GM12872 (cell line): ENCODE results near the gene GOLGA6L2.

Source experiments
- TF ChIP-seq, protein P1 (sequence below): IDR thresholded peaks from 3 replicates; pipeline ENCODE4 v1.5.1; 2011; ENCODE audit warnings: low read depth, mild to moderate bottlenecking, low read length, moderate library complexity; ENCODE audit not compliant: insufficient read depth

GOLGA6L2 gene

GRCh38 chr15:23447107-23447500, at the start of gene GOLGA6L2:
Gene GOLGA6L2 (minus strand): TSS chr15:23447243. CDS start chr15:23447181, 62 bp downstream.
- TF ChIP-seq, protein P1, sequence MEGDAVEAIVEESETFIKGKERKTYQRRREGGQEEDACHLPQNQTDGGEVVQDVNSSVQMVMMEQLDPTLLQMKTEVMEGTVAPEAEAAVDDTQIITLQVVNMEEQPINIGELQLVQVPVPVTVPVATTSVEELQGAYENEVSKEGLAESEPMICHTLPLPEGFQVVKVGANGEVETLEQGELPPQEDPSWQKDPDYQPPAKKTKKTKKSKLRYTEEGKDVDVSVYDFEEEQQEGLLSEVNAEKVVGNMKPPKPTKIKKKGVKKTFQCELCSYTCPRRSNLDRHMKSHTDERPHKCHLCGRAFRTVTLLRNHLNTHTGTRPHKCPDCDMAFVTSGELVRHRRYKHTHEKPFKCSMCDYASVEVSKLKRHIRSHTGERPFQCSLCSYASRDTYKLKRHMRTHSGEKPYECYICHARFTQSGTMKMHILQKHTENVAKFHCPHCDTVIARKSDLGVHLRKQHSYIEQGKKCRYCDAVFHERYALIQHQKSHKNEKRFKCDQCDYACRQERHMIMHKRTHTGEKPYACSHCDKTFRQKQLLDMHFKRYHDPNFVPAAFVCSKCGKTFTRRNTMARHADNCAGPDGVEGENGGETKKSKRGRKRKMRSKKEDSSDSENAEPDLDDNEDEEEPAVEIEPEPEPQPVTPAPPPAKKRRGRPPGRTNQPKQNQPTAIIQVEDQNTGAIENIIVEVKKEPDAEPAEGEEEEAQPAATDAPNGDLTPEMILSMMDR = no peak

DNA sequence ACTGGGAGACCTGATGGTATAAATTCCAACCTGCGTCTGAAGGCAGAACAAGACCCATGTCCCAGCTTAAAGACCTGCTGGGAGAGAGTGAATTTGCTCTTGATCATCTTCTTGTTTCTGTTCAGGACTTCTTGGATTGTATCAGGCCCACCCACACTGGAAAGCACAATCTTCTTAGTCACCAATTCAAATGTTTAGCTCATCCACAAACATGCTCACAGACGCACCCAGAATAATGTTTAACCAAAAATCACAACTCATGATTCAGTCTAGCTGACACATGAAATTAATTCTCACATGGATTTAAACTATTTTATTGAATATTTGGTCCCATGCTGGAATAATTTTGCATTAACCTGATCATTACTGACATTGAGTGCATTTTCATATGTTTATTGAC, 37.8 kb upstream of the GOLGA6L2 start:
- TF ChIP-seq, protein P1 = no peak

GRCh38 chr15:23483821-23484299, 36.8 kb upstream of the GOLGA6L2 start:
- TF ChIP-seq, protein P1 = no peak

DNA sequence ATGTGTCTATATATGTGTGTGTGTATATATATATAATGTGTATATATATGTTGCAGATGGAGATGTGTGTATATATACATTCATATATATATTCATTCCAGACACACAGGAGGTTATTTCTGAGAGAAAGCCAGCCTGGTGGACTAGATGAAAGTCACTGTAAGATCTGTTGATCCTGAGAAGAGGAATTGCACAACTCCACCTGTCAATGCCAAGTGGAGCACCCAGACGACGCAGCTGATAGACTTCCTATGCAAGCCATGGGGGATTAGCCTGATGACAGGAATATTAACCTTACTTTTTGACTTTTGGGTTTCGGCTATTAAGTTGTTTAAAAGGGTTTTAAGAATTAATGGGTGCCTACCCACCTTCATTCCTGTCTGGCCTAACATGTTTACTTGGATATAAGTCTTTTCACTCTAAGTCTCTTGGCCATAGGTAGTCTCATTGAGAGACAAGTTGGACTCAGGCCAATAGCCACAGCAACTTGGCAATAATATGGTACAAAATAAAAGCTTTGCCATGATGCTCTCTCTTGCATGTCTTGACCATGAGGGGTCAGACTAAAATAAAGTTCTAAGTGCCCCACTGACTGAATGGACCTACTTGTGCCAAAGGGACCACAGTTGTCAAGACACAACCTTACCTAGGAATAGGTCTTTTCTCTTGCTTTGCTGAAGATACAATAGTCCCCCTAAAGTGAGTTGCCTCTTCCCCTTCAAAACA, 35.9 kb upstream of the GOLGA6L2 start:
- TF ChIP-seq, protein P1 = no peak

DNA sequence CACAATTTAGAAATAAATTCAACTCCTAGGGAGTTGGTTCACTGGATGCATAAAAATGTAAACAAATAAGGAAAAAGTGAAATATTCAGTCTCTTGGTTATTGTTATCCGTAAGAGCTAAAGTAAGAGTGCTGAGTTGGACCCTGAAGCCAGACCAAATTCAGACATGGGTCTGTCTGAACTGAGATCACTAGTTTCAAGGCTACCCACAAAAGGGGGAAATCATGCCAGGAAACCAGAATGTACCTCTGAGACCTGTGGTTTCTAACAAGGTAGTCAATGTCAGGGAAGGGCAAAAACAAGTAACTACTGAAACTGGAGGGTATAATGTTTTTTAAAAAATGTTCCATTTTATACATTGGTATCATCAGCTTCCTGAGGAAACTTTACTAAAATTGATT, 35.2 kb upstream of the GOLGA6L2 start:
- TF ChIP-seq, protein P1 = no peak

DNA sequence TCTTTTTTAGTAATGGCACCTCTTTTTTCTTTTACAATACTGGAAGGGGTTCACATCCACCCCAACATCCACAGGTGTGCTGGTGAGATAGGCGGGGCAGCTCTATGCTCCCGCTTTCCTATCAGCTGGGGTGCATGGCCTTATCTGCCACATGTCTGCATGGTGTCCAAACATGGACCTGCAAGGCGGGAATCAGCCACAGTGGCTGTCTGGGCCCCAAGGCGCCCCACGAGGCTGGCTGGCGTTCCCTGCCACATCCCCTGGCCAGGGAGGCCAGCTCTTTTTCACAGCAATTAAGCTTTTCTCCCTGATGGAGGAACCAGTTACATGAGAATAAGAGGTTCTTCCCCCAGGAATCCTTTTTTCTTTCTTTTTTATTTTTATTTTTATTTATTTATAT, 30.9 kb upstream of the GOLGA6L2 start:
- TF ChIP-seq, protein P1 = no peak

- TF ChIP-seq, protein P1 = no peak
Observed at GRCh38 chr15:23472678-23473077, 25.6 kb upstream of the GOLGA6L2 start.
